Adrenal gland (tissue), 5 donors: ENCODE data around the gene ECE2.

ENCODE experiments used
- POLR2A ChIP-seq, 2 donors: fragments of 450-650 bp; IDR thresholded peaks; one replicate each; pipeline ENCODE4 v1.6.1; 2017; ENCODE audit warnings: antibody characterized with exemption in 2 of 2, mild to moderate bottlenecking in 2 of 2, moderate library complexity in 1 of 2
- TF ChIP-seq, protein P1 (sequence below), 6 experiments: fragments of 450-650 bp in 4 of 6; fragments of 200-600 bp in 2 of 6; sonication (generic) in 1 of 6; IDR thresholded peaks; 1 replicate in 5 of 6; 2 replicates in 1 of 6; pipeline versions ENCODE4 v1.5.1 to v1.8.0; 2016 to 2021; ENCODE audit warnings: antibody characterized with exemption in 6 of 6, mild to moderate bottlenecking in 2 of 6, moderate library complexity in 1 of 6
- donor health status: DM: no; HTN: no; CAD: no.

DNA sequence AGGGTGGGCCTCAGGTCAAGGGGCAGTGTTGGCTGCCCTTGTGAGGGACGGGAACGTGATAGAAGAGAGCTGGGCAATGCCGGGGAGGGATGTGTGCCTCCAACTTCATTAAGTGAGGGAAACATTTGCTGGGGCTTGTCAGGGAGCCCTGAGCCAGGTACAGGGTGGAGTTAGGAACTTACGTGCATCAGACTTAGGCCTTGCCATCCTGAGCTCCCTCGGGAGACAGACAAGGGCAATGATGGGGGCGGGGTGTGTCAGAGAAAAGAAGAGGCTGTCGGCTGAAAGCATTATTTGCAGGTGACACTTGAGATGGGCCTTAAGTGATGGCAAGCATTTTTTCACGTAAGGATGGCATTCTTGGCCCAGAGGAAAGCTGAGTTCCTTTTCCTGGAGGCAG lies 63.2 kb downstream of the ECE2 start:
- TF ChIP-seq, protein P1, sequence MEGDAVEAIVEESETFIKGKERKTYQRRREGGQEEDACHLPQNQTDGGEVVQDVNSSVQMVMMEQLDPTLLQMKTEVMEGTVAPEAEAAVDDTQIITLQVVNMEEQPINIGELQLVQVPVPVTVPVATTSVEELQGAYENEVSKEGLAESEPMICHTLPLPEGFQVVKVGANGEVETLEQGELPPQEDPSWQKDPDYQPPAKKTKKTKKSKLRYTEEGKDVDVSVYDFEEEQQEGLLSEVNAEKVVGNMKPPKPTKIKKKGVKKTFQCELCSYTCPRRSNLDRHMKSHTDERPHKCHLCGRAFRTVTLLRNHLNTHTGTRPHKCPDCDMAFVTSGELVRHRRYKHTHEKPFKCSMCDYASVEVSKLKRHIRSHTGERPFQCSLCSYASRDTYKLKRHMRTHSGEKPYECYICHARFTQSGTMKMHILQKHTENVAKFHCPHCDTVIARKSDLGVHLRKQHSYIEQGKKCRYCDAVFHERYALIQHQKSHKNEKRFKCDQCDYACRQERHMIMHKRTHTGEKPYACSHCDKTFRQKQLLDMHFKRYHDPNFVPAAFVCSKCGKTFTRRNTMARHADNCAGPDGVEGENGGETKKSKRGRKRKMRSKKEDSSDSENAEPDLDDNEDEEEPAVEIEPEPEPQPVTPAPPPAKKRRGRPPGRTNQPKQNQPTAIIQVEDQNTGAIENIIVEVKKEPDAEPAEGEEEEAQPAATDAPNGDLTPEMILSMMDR (IDR thresholded peaks at IDR 0.05), result no peak
- no peak for TF ChIP-seq POLR2A (IDR thresholded peaks at IDR 0.05)
